ENCODE results near the gene FAT1. TPM values are rescaled to one million over a fixed set of nuclear protein-coding genes. Genes with fewer than 3 reads are reported as not detected.

The FAT1 gene
- total RNA-seq, 1 experiment from 2014 or later = 92.4 TPM

GRCh38 chr4:186740822-186741221, 17.2 kb upstream of the FAT1 start:
- POLR2A ChIA-PET (ENCODE audit: unreplicated experiment) = no interaction called here
- intact Hi-C loops (cut with micrococcal nuclease) = no loop called here
- no peaks in the 10 kb centered on the region for H3K9me2 ChIP-seq (replicated peaks; ENCODE audit: low read length)

GRCh38 chr4:186739802-186740434, 16.3 kb upstream of the FAT1 start:
- H3K4me2 ChIP-seq (ENCODE audit: low read length) = no peak overlapping the region
- no TSS peak for BruUV-seq (replicated peaks)
- CTCF ChIA-PET = no interaction called here

More at GRCh38 chr4:186740822-186741221, 17.2 kb upstream of the FAT1 start:
- ATAC-seq = no peak
- Histone ChIP-seq H3K79me2 (ENCODE audit: low read length) (no peaks in the 10 kb centered on the region), H3K4me3 (ENCODE audit: low read length) (no peak overlapping the region), H3K4me2 (ENCODE audit: low read length) (no peak overlapping the region), H2AFZ (ENCODE audit: low read length) (no peak overlapping the region), H3K27me3 (ENCODE audit: low read length) (no peaks in the 10 kb centered on the region), H3K9me3 (ENCODE audit: low read length) (no peaks in the 10 kb centered on the region), H3F3A (ENCODE audit: low read length, unreplicated experiment) (no peaks in the 10 kb centered on the region), H4K20me1 (ENCODE audit: low read length) (no peaks in the 10 kb centered on the region), H3K9ac (ENCODE audit: low read length) (no peak overlapping the region), H3K4me1 (ENCODE audit: insufficient read depth, low read length) (peaks cover 5% of the 10 kb centered on the region; the same call in 1 of the 2 replicates), H3K36me3 (ENCODE audit: low read depth, low read length) (no peaks in the 10 kb centered on the region), H3K27ac (ENCODE audit: low read length) (no peak overlapping the region)
- TF ChIP-seq EZH2phosphoT487 (IDR thresholded peaks at IDR 0.05; ENCODE audit: borderline replicate concordance, low read length) (no peak), CTCF (conservative IDR thresholded peaks at IDR 0.05; ENCODE audit: low read depth, low read length) (no peak), EZH2 (IDR thresholded peaks at IDR 0.05; ENCODE audit: low read length, unreplicated experiment) (no peak)
- no peak for DNase-seq
- no TSS peak for BruUV-seq (replicated peaks)
- CTCF ChIA-PET = no interaction called here

More at GRCh38 chr4:186739802-186740434, 16.3 kb upstream of the FAT1 start:
- no peak overlapping the region for H3K27ac ChIP-seq (ENCODE audit: low read length)
- DNase-seq (no peak), ATAC-seq (no peak)
- no peaks in the 10 kb centered on the region for H3K79me2 ChIP-seq (ENCODE audit: low read length)
- no peaks in the 10 kb centered on the region for H3F3A ChIP-seq (ENCODE audit: low read length, unreplicated experiment)
- no peak overlapping the region for H3K9ac ChIP-seq (ENCODE audit: low read length)
- H3K36me3 ChIP-seq (ENCODE audit: low read depth, low read length) = no peaks in the 10 kb centered on the region
- H4K20me1 ChIP-seq (ENCODE audit: low read length) = no peaks in the 10 kb centered on the region
- no peak overlapping the region for H2AFZ ChIP-seq (ENCODE audit: low read length)
- H3K9me2 ChIP-seq (replicated peaks; ENCODE audit: low read length) = no peaks in the 10 kb centered on the region
- no peaks in the 10 kb centered on the region for H3K9me3 ChIP-seq (ENCODE audit: low read length)
- H3K4me3 ChIP-seq (ENCODE audit: low read length) = no peak overlapping the region
- intact Hi-C loops (cut with micrococcal nuclease) = no loop called here
- H3K4me1 ChIP-seq (ENCODE audit: insufficient read depth, low read length) = peaks cover 14% of the 10 kb centered on the region; the same call in 1 of the 2 replicates
- no peaks in the 10 kb centered on the region for H3K27me3 ChIP-seq (ENCODE audit: low read length)
- TF ChIP-seq EZH2phosphoT487 (IDR thresholded peaks at IDR 0.05; ENCODE audit: borderline replicate concordance, low read length) (no peak), EZH2 (IDR thresholded peaks at IDR 0.05; ENCODE audit: low read length, unreplicated experiment) (no peak), CTCF (conservative IDR thresholded peaks at IDR 0.05; ENCODE audit: low read depth, low read length) (no peak)
- POLR2A ChIA-PET (ENCODE audit: unreplicated experiment) = interaction anchor here (0.7 kb wide), 1 partner anchor 60 kb away, joined by 6 read pairs; no protein-coding TSS in a partner anchor

Data from PC-3 (cell line).